Esophagus squamous epithelium (tissue), 5 donors: ENCODE data around the gene PARD3B. TPM values are rescaled to one million over a fixed set of nuclear protein-coding genes. Genes with fewer than 3 reads are reported as not detected.
A peak's percentile ranks its signal among the peaks of the same experiment; 100 is the strongest.

ENCODE experiments used
- DNase-seq: peaks from one replicate; lab custom pipeline; 2025; lab: John Stamatoyannopoulos, UW
- H3K27ac ChIP-seq, 4 donors: fragments of 200-600 bp; sonication (generic); one replicate each; pipeline ENCODE4 v1.5.1; 2016 to 2019; ENCODE audit warnings: mild to moderate bottlenecking in 1 of 4
- H3K27me3 ChIP-seq, 4 donors: fragments of 200-600 bp; sonication (generic); 1 replicate in 3 of 4; 2 replicates in 1 of 4; pipeline versions ENCODE4 v1.5.1 to v1.6.0; 2017 to 2021; ENCODE audit warnings: antibody characterized with exemption in 1 of 4
- H3K36me3 ChIP-seq, 3 donors: fragments of 200-600 bp; sonication (generic); one replicate each; pipeline ENCODE4 v1.5.1; 2016 to 2019
- H3K4me1 ChIP-seq, 3 donors: fragments of 200-600 bp; sonication (generic); one replicate each; pipeline ENCODE4 v1.5.1; 2017 to 2019
- H3K4me3 ChIP-seq, 4 donors: fragments of 200-600 bp; sonication (generic); 1 replicate in 3 of 4; 2 replicates in 1 of 4; pipeline ENCODE4 v1.5.1; 2016 to 2019; ENCODE audit warnings: mild to moderate bottlenecking in 2 of 4, moderate library complexity in 1 of 4
- H3K9me3 ChIP-seq, 3 donors: fragments of 200-600 bp; sonication (generic); one replicate each; pipeline ENCODE4 v1.5.1; 2016 to 2019
- CTCF ChIP-seq, 6 experiments: fragments of 450-650 bp in 4 of 6; fragments of 200-600 bp in 2 of 6; sonication (generic) in 2 of 6; IDR thresholded peaks; one replicate each; pipeline ENCODE4 v1.5.1; 2016 to 2019; ENCODE audit warnings: antibody characterized with exemption in 6 of 6, mild to moderate bottlenecking in 4 of 6, moderate library complexity in 4 of 6
- POLR2A ChIP-seq, 4 donors: fragments of 450-650 bp; IDR thresholded peaks; one replicate each; pipeline ENCODE4 v1.6.1; 2017; ENCODE audit warnings: antibody characterized with exemption in 4 of 4, mild to moderate bottlenecking in 4 of 4, moderate library complexity in 3 of 4
- WGBS, 2 donors: methylation state at CpG; one replicate each; pipeline ENCODE4 v1.1.5; 2018; 5-methylcytosine and 5-hydroxymethylcytosine counted together
- intact Hi-C: fragments of 100-400 bp; cut with DNase I; formaldehyde crosslinking; loops from one replicate; pipeline ENCODE4 v1.15.0; 2022
- total RNA-seq, 4 donors: library from RNA; depleted of rRNA; stranded (reverse); fragments of >200 nt; gene quantifications; one replicate each; pipeline ENCODE4 v1.1.0, GENCODE V29; 2016
- donor health status: DM: yes; HTN: yes; CAD: no.

PARD3B gene
- total RNA-seq, 4 donors from 2014 or later, result 2.4 to 15.8 (median 4.3) TPM

DNA sequence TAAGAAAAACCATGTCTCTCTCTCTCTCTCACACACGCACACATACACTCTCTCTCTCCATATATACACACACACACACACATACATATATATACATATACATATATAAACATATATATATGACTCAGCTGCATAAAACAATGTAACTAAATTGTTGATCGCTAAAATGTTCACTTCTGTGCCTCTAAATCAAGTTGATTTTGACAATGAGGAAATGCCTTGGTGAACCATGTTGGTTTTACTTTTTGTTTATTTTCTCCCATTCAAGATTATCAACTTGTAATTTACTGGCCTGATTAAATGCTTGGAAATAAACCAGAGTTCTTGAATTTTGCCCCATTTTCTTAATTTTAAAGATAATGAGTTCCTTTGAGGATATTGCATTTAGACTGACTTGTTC, 500.4 kb downstream of the PARD3B start:
- H3K27me3 ChIP-seq, result no peaks in the 10 kb centered on the region
- WGBS, 2 donors, result 77 to 88% methylated on average over 2 of the region's 2 CpGs
- H3K4me1 ChIP-seq, result no peaks in the 10 kb centered on the region
- no peaks in the 10 kb centered on the region for H3K9me3 ChIP-seq
- no peak overlapping the region for H3K27ac ChIP-seq
- intact Hi-C loops, result no loop called here
- H3K4me3 ChIP-seq, result no peak overlapping the region
- no peaks in the 10 kb centered on the region for H3K36me3 ChIP-seq
- DNase-seq, result no peak
- TF ChIP-seq CTCF (IDR thresholded peaks at IDR 0.05) (no peak), POLR2A (IDR thresholded peaks at IDR 0.05) (no peak)

DNA sequence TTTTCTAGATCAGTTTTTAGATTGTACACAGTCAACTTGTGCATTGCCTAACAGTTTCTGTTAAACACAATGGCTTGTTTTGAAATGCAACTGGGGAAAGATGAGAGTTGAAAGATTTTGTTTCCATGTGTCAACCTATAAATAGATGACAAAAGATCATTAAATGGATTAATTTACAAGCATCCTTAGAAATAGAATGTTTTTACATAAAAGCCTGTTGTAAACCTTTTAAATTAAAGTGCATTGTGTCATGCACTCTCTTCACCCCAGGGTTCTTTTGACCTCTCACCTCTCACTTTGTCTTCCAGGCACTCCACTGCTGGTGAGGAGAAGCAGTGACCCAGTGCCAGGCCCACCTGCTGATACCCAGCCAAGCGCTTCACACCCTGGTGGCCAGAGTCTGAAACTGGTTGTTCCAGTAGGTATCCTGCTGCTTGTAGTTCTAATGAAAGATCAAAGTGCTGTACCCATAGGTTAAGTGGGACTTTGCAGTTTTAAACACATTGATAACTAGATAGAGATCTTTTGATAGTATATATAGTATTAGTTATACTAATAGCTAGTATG, 502.1 kb downstream of the PARD3B start:
- Histone ChIP-seq H3K36me3 (no peaks in the 10 kb centered on the region), H3K4me1 (no peaks in the 10 kb centered on the region), H3K4me3 (no peak overlapping the region), H3K9me3 (no peaks in the 10 kb centered on the region), H3K27me3 (no peaks in the 10 kb centered on the region), H3K27ac (no peak overlapping the region)
- 89 to 100% methylated on average over 1 of the region's 1 CpG for WGBS, 2 donors
- DNase-seq, result no peak
- intact Hi-C loops, result no loop called here
- TF ChIP-seq CTCF (IDR thresholded peaks at IDR 0.05) (no peak), POLR2A (IDR thresholded peaks at IDR 0.05) (no peak)

GRCh38 chr2:205051417-205051816, 506.1 kb downstream of the PARD3B start:
- no peak for DNase-seq
- no peak overlapping the region for H3K27ac ChIP-seq
- H3K9me3 ChIP-seq, result no peaks in the 10 kb centered on the region
- TF ChIP-seq POLR2A (IDR thresholded peaks at IDR 0.05), result no peak
- peak in 1 of 6 experiments; percentile 16 for TF ChIP-seq CTCF (IDR thresholded peaks at IDR 0.05)
- H3K4me1 ChIP-seq, result no peaks in the 10 kb centered on the region
- no peaks in the 10 kb centered on the region for H3K36me3 ChIP-seq
- intact Hi-C loops, result no loop called here
- H3K27me3 ChIP-seq, result no peaks in the 10 kb centered on the region
- no peak overlapping the region for H3K4me3 ChIP-seq

DNA sequence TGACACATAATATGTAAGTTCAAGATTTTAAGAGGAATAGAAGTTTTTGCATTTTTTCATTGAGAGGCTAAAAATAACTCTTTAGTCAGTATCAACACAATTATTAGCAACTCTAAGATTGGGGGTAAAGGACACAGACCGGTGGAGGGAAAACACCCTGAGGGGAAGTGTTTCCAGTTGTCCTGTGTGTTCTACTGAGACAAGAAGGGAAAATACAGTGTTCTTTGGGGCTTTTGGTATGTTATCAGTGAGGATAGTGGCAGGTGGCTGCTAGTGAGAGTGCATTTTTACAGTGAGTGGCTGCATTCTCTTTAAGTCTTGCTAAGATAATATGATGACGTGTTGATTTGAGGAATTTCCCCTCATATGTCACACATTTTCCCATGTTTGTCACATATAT, 507.5 kb downstream of the PARD3B start:
- no peak for DNase-seq
- WGBS, 2 donors, result 77 to 90% methylated on average over 2 of the region's 2 CpGs
- TF ChIP-seq CTCF (IDR thresholded peaks at IDR 0.05), result no peak
- TF ChIP-seq POLR2A (IDR thresholded peaks at IDR 0.05), result no peak
- Histone ChIP-seq H3K9me3 (no peaks in the 10 kb centered on the region), H3K4me3 (no peak overlapping the region), H3K36me3 (no peaks in the 10 kb centered on the region), H3K4me1 (no peaks in the 10 kb centered on the region), H3K27ac (no peak overlapping the region), H3K27me3 (no peaks in the 10 kb centered on the region)
- intact Hi-C loops, result no loop called here

DNA sequence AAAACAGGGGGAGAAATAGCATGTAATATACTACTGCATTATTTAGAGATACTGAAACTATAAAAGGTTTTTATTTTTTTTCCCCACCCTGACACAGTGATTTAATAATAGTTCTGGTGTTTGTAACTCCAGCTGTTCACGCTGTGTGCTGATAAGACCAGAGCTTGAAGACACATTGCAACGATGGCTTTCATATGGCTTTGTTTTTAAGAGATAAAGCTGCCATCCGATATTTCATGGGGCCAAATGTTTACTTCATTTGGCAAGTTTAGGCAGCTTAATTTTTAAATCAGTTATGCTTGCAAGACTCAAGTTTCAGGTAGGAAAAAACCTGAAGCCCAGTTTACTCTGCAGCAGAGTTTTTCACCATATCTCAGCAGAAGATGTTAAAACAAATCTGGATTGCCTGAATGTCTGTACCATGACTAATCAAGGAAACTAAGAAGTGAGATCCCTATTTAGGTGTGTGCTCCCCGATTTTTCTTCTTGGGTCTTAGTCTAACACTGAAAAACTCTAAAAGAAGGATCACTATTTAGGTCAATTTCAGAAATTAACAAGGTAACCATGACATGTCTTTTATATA, 508.6 kb downstream of the PARD3B start:
- intact Hi-C loops, result no loop called here
- DNase-seq, result no peak
- Histone ChIP-seq H3K4me1 (no peaks in the 10 kb centered on the region), H3K9me3 (no peaks in the 10 kb centered on the region), H3K4me3 (no peak overlapping the region), H3K27ac (no peak overlapping the region), H3K36me3 (no peaks in the 10 kb centered on the region), H3K27me3 (no peaks in the 10 kb centered on the region)
- WGBS, 2 donors, result 55 to 63% methylated on average over 4 of the region's 4 CpGs
- TF ChIP-seq POLR2A (IDR thresholded peaks at IDR 0.05) (no peak), CTCF (IDR thresholded peaks at IDR 0.05) (no peak)
